Stimulated activated CD8-positive, alpha-beta memory T cell treated with anti-CD3 and anti-CD28 coated beads, Interleukin-12 subunit alpha, Interleukin-12 subunit beta, amount 100 ng/mL, for 1 hour (primary cell): Measurements from ENCODE around the gene VDR.

ENCODE experiments used
- DNase-seq: peaks from one replicate; pipeline ENCODE4 v3.0.0-alpha.2; 2020; ENCODE audit warnings: low read depth

VDR gene

GRCh38 chr12:47930634-47931033 is 25.8 kb upstream of the VDR start:
- no peak for DNase-seq

GRCh38 chr12:47927346-47927745 is 22.6 kb upstream of the VDR start:
- DNase-seq: no peak

- DNase-seq: no peak
Measured at GRCh38 chr12:47921907-47922306, 17.1 kb upstream of the VDR start.

GRCh38 chr12:47920913-47921312 is 16.1 kb upstream of the VDR start:
- no peak for DNase-seq

- DNase-seq: no peak
Measured at GRCh38 chr12:47913081-47913480, 8.3 kb upstream of the VDR start.

GRCh38 chr12:47912556-47912955 is 7.8 kb upstream of the VDR start:
- DNase-seq: no peak

GRCh38 chr12:47910981-47911380 is 6.2 kb upstream of the VDR start:
- DNase-seq: no peak

GRCh38 chr12:47910486-47910885 is 5.7 kb upstream of the VDR start:
- DNase-seq: no peak

- DNase-seq: no peak
Measured at GRCh38 chr12:47909839-47910465, 5.2 kb upstream of the VDR start.

GRCh38 chr12:47908738-47909137 is 3.9 kb upstream of the VDR start:
- DNase-seq: no peak

GRCh38 chr12:47907851-47908454 is 3.2 kb upstream of the VDR start:
- no peak for DNase-seq

GRCh38 chr12:47903927-47904712 is 674 bp downstream of the VDR start:
- peak; percentile 27 for DNase-seq

- DNase-seq: no peak
Measured at GRCh38 chr12:47903151-47903611, 1.6 kb downstream of the VDR start.

- DNase-seq: no peak
Measured at GRCh38 chr12:47902131-47902639, 2.6 kb downstream of the VDR start.

- no peak for DNase-seq
Measured at GRCh38 chr12:47901718-47902093, 3.1 kb downstream of the VDR start.

- DNase-seq: no peak
Measured at GRCh38 chr12:47901063-47901717, 3.6 kb downstream of the VDR start.

GRCh38 chr12:47900131-47901062 is 4.4 kb downstream of the VDR start:
- no peak for DNase-seq

GRCh38 chr12:47899466-47899865 is 5.3 kb downstream of the VDR start:
- no peak for DNase-seq

GRCh38 chr12:47896633-47897032 is 8.2 kb downstream of the VDR start:
- DNase-seq: no peak

GRCh38 chr12:47896022-47896421 is 8.8 kb downstream of the VDR start:
- no peak for DNase-seq

- no peak for DNase-seq
Measured at GRCh38 chr12:47894652-47895051, 10.1 kb downstream of the VDR start.
